Naive thymus-derived CD8-positive, alpha-beta T cell (primary cell): ENCODE data around the gene ECSIT. TPM values are rescaled to one million over a fixed set of nuclear protein-coding genes. Genes with fewer than 3 reads are reported as not detected.
"Not testable (repeated sequence)": the region's sequence is repeated elsewhere in the genome, so short reads cannot be mapped to it uniquely, and the experiment has no call there.

Experiments used
- ATAC-seq, 2 donors: fragments of 150-1000 bp; cut with Tn5 transposase in 1 of 2; sonication (Bioruptor Pico), chemical (Tn5 transposase) in 1 of 2; 1 replicate in 1 of 2; 2 replicates in 1 of 2; pipeline ENCODE4 v1.10.0; 2021; ENCODE audit warnings: mild to moderate bottlenecking in 2 of 2, moderate library complexity in 2 of 2
- POLR2A ChIA-PET: fragments of 350-600 bp; sonication (Branson Sonifier 250); formaldehyde crosslinking; loops from one replicate; lab custom pipeline; 2021; ENCODE audit warnings: antibody characterized with exemption; lab: Charles Lee
- DNase-seq, 10 donors: peaks; one replicate each; pipeline versions ENCODE4 v3.0.0 to v3.0.0-alpha.2; 2020 to 2022
- H3K27ac Mint-ChIP-seq, 10 donors: one replicate each; pipeline ENCODE4 v1.8.0; 2020 to 2022; ENCODE audit warnings: mild to moderate bottlenecking in 10 of 10, mixed read lengths in 10 of 10, moderate library complexity in 4 of 10, inconsistent platforms in 1 of 10
- H3K27me3 Mint-ChIP-seq, 5 donors: one replicate each; pipeline ENCODE4 v1.8.0; 2021 to 2022; ENCODE audit warnings: mixed read lengths in 5 of 5
- H3K36me3 Mint-ChIP-seq, 3 donors: one replicate each; pipeline ENCODE4 v1.8.0; 2020 to 2022; ENCODE audit warnings: mixed read lengths in 3 of 3, mild to moderate bottlenecking in 2 of 3, inconsistent platforms in 1 of 3
- H3K4me1 Mint-ChIP-seq, 4 donors: one replicate each; pipeline ENCODE4 v1.8.0; 2021 to 2022; ENCODE audit warnings: mixed read lengths in 4 of 4
- H3K4me3 Mint-ChIP-seq, 10 donors: one replicate each; pipeline ENCODE4 v1.8.0; 2020 to 2022; ENCODE audit warnings: mild to moderate bottlenecking in 10 of 10, mixed read lengths in 10 of 10, moderate library complexity in 6 of 10, inconsistent platforms in 1 of 10
- H3K9me3 Mint-ChIP-seq, 9 donors: one replicate each; pipeline ENCODE4 v1.8.0; 2020 to 2022; ENCODE audit warnings: mixed read lengths in 9 of 9, mild to moderate bottlenecking in 3 of 9, inconsistent platforms in 1 of 9, moderate library complexity in 1 of 9
- polyA plus RNA-seq, 3 donors: library from polyadenylated mRNA; unstranded; fragments of 300-500 nt; fragmentation: Illumina TruSeq; gene quantifications; one replicate each; pipeline ENCODE4 v1.2.3, GENCODE V29; 2021
- total RNA-seq, 8 experiments: library from RNA in 2 of 8; stranded (reverse) in 2 of 8; gene quantifications; one replicate each; pipeline ENCODE4 v1.2.3 and lab custom pipeline; 2021 to 2026

The ECSIT gene
- total RNA-seq: 10 to 100 TPM; 47.1 to 50.8 TPM
- polyA plus RNA-seq: 10 to 100 TPM; 34.3 to 40.1 (median 35.4) TPM
- total RNA-seq (lab: John Stamatoyannopoulos, UW): 25.6 to 66.1 (median 38.3) reads per million in 6 experiments

GRCh38 chr19:11528551-11529341 lies at the start of gene ECSIT:
ECSIT (minus strand) TSS chr19:11529134; CDS start chr19:11519170, 9,964 bp downstream.
- ATAC-seq (peak; percentile 99), DNase-seq (peak; percentile 77 to 95 (median 90))
- Mint-ChIP-seq H3K36me3 (peaks cover 0 to 11% (median 0%) of the 10 kb centered on the region in 3 donors), H3K27me3 (no peaks in the 10 kb centered on the region), H3K9me3 (no peaks in the 10 kb centered on the region), H3K27ac (peak within 1 kb of the TSS; percentile 87 to 98 (median 95)), H3K4me1 (peaks cover 10 to 29% (median 21%) of the 10 kb centered on the region in 4 donors), H3K4me3 (peak within 1 kb of the TSS; percentile 94 to 99 (median 98))
- POLR2A ChIA-PET: interaction anchor here (0.6 to 1.9 kb wide), 9 partner anchors 12 to 1122 kb away, joined by 3 to 15 read pairs (median 4); partner anchors contain the start of genes ELOF1, SWSAP1 and ZNF653

- Mint-ChIP-seq H3K4me1 (peaks cover 14 to 54% (median 34%) of the 10 kb centered on the region in 4 donors), H3K36me3 (peaks cover 0 to 4% (median 2%) of the 10 kb centered on the region in 3 donors), H3K27ac (peak within 1 kb of the TSS; percentile 53 to 97 (median 92)), H3K27me3 (no peaks in the 10 kb centered on the region), H3K4me3 (peak within 1 kb of the TSS; percentile 76 to 90 (median 84)), H3K9me3 (no peaks in the 10 kb centered on the region)
- POLR2A ChIA-PET: interaction anchor here (0.9 to 6.2 kb wide), 5 partner anchors 11 to 203 kb away, joined by 3 to 44 read pairs (median 6); partner anchors contain the start of genes ELOF1, SWSAP1 and ZNF627
- DNase-seq (peak in 2 of 10 donors; percentile 22 to 25), ATAC-seq (peak; percentile 26 to 34)
Measured at GRCh38 chr19:11577451-11578257, 48.7 kb upstream of the ECSIT start, which contains the start of gene ACP5. ACP5 (minus strand) TSS chr19:11577645; CDS start chr19:11577317, 328 bp downstream.

- Mint-ChIP-seq H3K27ac (peak overlapping the region in 6 of 10 donors; percentile 38 to 94 (median 82)), H3K27me3 (no peaks in the 10 kb centered on the region), H3K9me3 (no peaks in the 10 kb centered on the region), H3K36me3 (peaks cover 0 to 4% (median 2%) of the 10 kb centered on the region in 3 donors), H3K4me3 (peak overlapping the region in 1 of 10 donors; percentile 72), H3K4me1 (peaks cover 10 to 43% (median 24%) of the 10 kb centered on the region in 4 donors)
- DNase-seq: no peak
- POLR2A ChIA-PET: interaction anchor here (0.6 kb wide), 1 partner anchor 7 kb away, joined by 3 read pairs; no protein-coding TSS in a partner anchor
- ATAC-seq: no peak
Measured at GRCh38 chr19:11576227-11576626, 47.3 kb upstream of the ECSIT start.

- Mint-ChIP-seq H3K4me3 (no peak overlapping the region), H3K27ac (peak overlapping the region in 7 of 10 donors; percentile 4 to 84 (median 59)), H3K27me3 (no peaks in the 10 kb centered on the region), H3K36me3 (peaks cover 0 to 4% (median 2%) of the 10 kb centered on the region in 3 donors), H3K9me3 (no peaks in the 10 kb centered on the region), H3K4me1 (peaks cover 6 to 35% (median 16%) of the 10 kb centered on the region in 4 donors)
- no peak for ATAC-seq
- no peak for DNase-seq
- POLR2A ChIA-PET: no interaction called here
Measured at GRCh38 chr19:11574689-11575088, 45.8 kb upstream of the ECSIT start.

GRCh38 chr19:11573763-11574162 lies 44.8 kb upstream of the ECSIT start:
- POLR2A ChIA-PET: not testable (repeated sequence)

GRCh38 chr19:11573354-11573753 lies 44.4 kb upstream of the ECSIT start:
- ATAC-seq, H3K9me3 Mint-ChIP-seq, POLR2A ChIA-PET, H3K4me3 Mint-ChIP-seq, H3K27me3 Mint-ChIP-seq, H3K36me3 Mint-ChIP-seq, DNase-seq: not testable (repeated sequence)
- Mint-ChIP-seq H3K27ac (peak overlapping the region in 2 of 10 donors; percentile 19 to 50), H3K4me1 (peaks cover 4 to 39% (median 15%) of the 10 kb centered on the region in 4 donors)

More at GRCh38 chr19:11573763-11574162, 44.8 kb upstream of the ECSIT start:
- peak overlapping the region in 1 of 10 donors; percentile 19 for H3K27ac Mint-ChIP-seq
- H3K36me3 Mint-ChIP-seq, DNase-seq, H3K27me3 Mint-ChIP-seq, H3K9me3 Mint-ChIP-seq, ATAC-seq, H3K4me3 Mint-ChIP-seq: not testable (repeated sequence)
- peaks cover 4 to 38% (median 16%) of the 10 kb centered on the region in 4 donors for H3K4me1 Mint-ChIP-seq

GRCh38 chr19:11570039-11570462 lies 41.1 kb upstream of the ECSIT start:
- peaks cover 0 to 29% (median 3%) of the 10 kb centered on the region in 4 donors for H3K4me1 Mint-ChIP-seq
- ATAC-seq (no peak), DNase-seq (no peak)
- H3K27me3 Mint-ChIP-seq: no peaks in the 10 kb centered on the region
- peak overlapping the region in 2 of 10 donors; percentile 19 to 73 for H3K27ac Mint-ChIP-seq
- POLR2A ChIA-PET: interaction anchor here (0.7 kb wide), 1 partner anchor 1235 kb away, joined by 4 read pairs; no protein-coding TSS in a partner anchor
- no peak overlapping the region for H3K4me3 Mint-ChIP-seq
- peaks cover 0 to 2% (median 0%) of the 10 kb centered on the region in 3 donors for H3K36me3 Mint-ChIP-seq
- H3K9me3 Mint-ChIP-seq: no peaks in the 10 kb centered on the region

- POLR2A ChIA-PET: no interaction called here
- Mint-ChIP-seq H3K27ac (peak overlapping the region in 1 of 10 donors; percentile 49), H3K4me3 (peak overlapping the region in 1 of 10 donors; percentile 30)
Measured at GRCh38 chr19:11566164-11566563, 37.2 kb upstream of the ECSIT start.

GRCh38 chr19:11565649-11565980 lies 36.7 kb upstream of the ECSIT start:
- peaks cover 0 to 42% (median 9%) of the 10 kb centered on the region in 4 donors for H3K4me1 Mint-ChIP-seq
- H3K27me3 Mint-ChIP-seq, H3K4me3 Mint-ChIP-seq, H3K27ac Mint-ChIP-seq, H3K36me3 Mint-ChIP-seq, H3K9me3 Mint-ChIP-seq, ATAC-seq, DNase-seq, POLR2A ChIA-PET: not testable (repeated sequence)

More at GRCh38 chr19:11566164-11566563, 37.2 kb upstream of the ECSIT start:
- Mint-ChIP-seq H3K27me3 (no peaks in the 10 kb centered on the region), H3K9me3 (no peaks in the 10 kb centered on the region), H3K4me1 (peaks cover 0 to 38% (median 5%) of the 10 kb centered on the region in 4 donors), H3K36me3 (peaks cover 0 to 5% (median 0%) of the 10 kb centered on the region in 3 donors)
- ATAC-seq (no peak), DNase-seq (no peak)

- H3K4me1 Mint-ChIP-seq: peaks cover 5 to 44% (median 18%) of the 10 kb centered on the region in 4 donors
- H3K4me3 Mint-ChIP-seq, DNase-seq, H3K27ac Mint-ChIP-seq, ATAC-seq, H3K36me3 Mint-ChIP-seq, H3K27me3 Mint-ChIP-seq, H3K9me3 Mint-ChIP-seq: not testable (repeated sequence)
- POLR2A ChIA-PET: interaction anchor here (0.7 to 0.8 kb wide), 2 partner anchors 29 to 35 kb away, joined by 3 to 4 read pairs; partner anchors contain the start of gene ECSIT
Measured at GRCh38 chr19:11564082-11564807, 35.3 kb upstream of the ECSIT start.

- ATAC-seq (no peak), DNase-seq (no peak)
- H3K4me3 Mint-ChIP-seq: no peak overlapping the region
- H3K4me1 Mint-ChIP-seq: peaks cover 7 to 43% (median 23%) of the 10 kb centered on the region in 4 donors
- POLR2A ChIA-PET: interaction anchor here (0.7 to 0.8 kb wide), 3 partner anchors 25 to 35 kb away, joined by 3 to 4 read pairs (median 4); partner anchors contain the start of gene ECSIT
- H3K9me3 Mint-ChIP-seq: no peaks in the 10 kb centered on the region
- peaks cover 0 to 5% (median 0%) of the 10 kb centered on the region in 3 donors for H3K36me3 Mint-ChIP-seq
- H3K27me3 Mint-ChIP-seq: no peaks in the 10 kb centered on the region
- peak overlapping the region in 4 of 10 donors; percentile 22 to 59 (median 38) for H3K27ac Mint-ChIP-seq
Measured at GRCh38 chr19:11563532-11563931, 34.6 kb upstream of the ECSIT start.
